HG02798 (cell line): Measurements from ENCODE around the gene HOXD9.

Experiments
- ATAC-seq: cut with Tn5 transposase; IDR thresholded peaks from one replicate; pipeline ENCODE4 v1.9.1; 2021; ENCODE audit warnings: mild to moderate bottlenecking; ENCODE audit not compliant: unreplicated experiment, poor library complexity

The HOXD9 gene

DNA sequence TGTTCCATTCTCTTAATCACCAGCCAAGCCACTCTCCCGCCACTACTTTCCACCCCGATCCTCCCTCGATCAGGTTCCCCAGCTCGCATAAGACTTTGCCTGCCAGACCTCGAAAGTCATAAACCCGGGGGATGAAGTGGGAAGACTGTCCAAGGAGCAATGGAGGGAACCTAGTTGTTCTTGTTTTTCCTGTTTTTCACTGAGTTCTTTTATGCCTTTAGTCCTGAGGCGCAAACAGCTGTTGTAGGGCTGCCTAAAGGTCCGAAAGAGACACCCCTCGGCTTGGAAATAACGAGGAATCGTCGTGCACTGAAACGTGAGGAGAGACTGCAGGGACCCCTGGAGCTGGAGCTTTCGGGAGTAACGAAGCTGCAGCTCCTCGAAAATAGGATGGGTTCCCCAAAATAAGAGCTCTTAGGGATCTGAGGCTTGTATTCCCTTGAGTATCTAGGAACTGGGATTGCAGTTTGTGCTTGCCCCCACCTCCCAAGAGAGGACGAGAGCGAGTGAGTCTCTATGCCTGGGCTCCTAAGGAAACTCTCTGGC, 24.6 kb upstream of the HOXD9 start:
- peak; percentile 3 for ATAC-seq

DNA sequence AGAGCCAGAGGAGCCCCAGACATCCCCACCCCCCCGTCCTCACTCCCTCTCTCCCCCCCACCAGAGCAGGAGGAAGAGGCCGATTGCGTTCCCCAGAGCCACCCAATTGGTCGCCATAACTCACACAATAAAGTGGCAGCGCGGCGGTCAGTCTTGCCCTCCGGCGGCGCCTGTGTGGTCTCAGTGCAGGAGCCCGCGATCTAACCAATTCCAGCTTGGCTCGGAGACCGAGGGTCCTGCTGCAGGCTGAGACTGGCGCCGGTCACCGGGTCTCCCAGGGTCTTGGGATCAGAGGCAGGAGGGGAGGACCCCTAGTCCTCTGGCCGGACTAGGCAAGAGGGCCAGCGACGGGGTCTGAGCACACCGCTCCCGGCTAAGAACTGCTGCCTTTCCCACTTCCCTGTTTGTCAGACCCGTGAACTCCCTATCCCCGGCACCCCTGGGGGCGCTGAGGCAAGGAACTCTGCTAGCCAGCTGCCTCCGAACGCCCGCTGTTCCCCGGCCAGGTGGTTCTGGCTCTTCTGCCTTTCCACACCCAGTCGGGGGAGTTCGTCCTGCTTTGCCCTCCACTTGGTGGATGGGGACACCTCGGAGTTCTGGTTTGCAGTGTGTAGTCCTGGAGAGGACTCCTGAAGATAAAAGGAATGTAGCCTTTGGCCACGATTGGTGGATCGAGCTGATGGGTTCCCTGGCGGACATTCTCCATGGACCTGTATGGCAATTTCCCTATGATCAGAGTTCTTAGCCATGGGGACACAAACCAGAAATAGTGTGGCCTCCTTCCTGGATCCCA, 24.0 kb upstream of the HOXD9 start:
- no peak for ATAC-seq

DNA sequence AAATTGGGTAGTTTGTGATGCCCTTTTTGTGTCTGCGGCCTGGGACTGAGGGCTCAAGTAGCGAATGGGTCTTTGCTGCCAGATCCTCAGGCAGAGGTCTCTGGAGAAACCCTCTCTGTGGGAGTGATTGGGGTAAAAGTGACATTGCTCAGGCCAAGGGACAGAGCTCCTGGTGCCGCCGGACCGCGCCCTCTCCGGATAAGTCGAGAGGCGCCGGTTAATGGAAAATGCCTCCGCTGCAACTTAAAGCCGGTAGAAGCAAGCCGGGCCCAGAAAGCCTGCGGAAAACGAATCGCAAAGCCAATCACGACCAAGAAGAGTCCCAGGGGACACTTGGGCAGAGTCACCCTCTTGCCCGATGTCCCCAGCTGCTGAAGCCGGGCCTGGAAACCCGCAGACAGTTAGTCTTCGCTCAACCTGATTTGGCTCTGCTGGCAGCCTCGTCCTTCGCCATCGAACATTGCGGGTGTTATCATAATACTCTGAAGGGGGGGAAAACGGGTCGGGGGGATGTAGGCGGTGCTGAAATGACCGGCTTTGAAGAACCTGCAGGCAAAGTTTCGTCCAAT, 23.3 kb upstream of the HOXD9 start:
- no peak for ATAC-seq

- no peak for ATAC-seq
Observed at GRCh38 chr2:176099728-176100546, 22.6 kb upstream of the HOXD9 start, which contains the start of gene HOXD12. Gene HOXD12 (plus strand): TSS chr2:176099795. CDS start chr2:176099802, 7 bp downstream.

- no peak for ATAC-seq
Observed at GRCh38 chr2:176100547-176101140, 21.9 kb upstream of the HOXD9 start.

DNA sequence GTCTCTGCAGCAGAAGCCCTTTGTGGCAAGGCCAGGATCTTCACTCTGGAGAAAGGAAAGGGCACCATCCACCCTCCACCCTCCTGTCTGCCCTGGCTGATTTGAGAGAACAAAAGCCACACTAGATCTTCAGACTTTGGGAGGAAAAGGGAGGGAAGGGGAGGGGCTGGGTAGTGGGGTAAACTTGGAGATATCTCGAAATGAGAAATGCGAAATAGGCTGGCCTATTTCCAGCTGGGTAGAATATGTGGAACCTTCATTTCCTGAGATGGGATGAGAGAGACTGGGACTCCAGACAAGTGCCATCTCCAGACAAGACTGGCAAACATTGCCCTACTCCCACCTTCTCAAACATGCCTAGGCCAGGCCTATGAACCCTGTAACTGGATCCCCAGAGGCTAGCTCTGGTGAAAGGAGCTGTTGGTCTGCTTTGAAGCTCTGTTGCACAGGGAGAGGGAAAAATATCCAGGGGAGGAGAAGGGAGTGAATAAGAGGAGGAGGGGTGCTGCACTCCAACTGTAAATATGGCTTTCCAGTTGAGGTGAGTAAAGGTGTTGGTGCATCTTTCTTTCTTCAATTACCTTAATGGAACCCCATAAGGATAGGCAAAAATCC, 21.2 kb upstream of the HOXD9 start:
- no peak for ATAC-seq

DNA sequence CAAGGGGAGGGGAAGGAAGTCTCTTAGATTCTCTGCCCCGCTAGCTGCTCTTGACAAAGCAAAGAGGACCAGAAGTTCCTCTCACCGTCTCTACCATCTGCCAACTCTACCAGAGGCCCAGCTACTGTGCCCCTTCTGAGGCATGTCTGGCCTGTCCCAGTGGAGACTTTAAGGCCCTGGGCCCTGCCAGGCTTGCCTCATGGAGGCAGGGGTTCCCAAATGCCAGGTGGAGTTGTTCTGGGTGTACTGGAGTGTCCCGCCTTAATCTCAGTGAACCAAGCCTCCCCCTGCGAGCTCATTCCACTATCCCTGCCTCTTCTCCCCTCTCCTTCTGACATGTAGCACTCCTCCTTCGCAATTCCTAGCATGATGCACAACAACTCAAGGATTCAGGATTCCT, 20.7 kb upstream of the HOXD9 start:
- no peak for ATAC-seq

GRCh38 chr2:176102309-176102866, 20.1 kb upstream of the HOXD9 start:
- no peak for ATAC-seq

GRCh38 chr2:176103194-176103593, 19.3 kb upstream of the HOXD9 start:
- no peak for ATAC-seq

DNA sequence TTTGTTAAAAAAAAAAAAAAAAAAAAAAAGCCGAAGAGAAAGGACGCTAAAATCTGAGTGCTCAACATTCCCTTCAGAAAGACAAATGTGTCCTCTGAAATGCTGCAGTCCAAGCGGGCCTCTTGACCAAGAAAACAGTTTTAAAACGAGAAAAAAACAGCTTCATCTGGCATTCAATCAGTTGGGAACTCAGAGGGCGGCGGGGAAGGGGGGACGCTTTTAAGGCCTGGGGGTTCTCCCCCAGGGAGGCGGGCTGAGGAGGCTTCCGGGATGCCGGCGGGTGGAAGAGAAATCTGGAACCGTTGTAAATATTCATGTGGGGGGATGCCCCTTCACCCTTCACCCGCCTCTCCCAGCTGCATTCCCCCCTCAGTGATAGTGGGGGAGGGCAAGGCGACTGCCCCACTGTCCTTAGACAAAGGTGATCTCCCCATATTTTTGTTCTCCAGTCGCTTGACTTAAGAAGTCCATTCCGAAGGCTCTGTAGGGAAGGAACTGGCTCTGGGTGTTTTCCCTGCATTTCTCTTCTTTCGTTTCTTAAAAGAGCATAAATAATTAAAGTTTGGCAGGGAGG, 18.7 kb upstream of the HOXD9 start:
- no peak for ATAC-seq

DNA sequence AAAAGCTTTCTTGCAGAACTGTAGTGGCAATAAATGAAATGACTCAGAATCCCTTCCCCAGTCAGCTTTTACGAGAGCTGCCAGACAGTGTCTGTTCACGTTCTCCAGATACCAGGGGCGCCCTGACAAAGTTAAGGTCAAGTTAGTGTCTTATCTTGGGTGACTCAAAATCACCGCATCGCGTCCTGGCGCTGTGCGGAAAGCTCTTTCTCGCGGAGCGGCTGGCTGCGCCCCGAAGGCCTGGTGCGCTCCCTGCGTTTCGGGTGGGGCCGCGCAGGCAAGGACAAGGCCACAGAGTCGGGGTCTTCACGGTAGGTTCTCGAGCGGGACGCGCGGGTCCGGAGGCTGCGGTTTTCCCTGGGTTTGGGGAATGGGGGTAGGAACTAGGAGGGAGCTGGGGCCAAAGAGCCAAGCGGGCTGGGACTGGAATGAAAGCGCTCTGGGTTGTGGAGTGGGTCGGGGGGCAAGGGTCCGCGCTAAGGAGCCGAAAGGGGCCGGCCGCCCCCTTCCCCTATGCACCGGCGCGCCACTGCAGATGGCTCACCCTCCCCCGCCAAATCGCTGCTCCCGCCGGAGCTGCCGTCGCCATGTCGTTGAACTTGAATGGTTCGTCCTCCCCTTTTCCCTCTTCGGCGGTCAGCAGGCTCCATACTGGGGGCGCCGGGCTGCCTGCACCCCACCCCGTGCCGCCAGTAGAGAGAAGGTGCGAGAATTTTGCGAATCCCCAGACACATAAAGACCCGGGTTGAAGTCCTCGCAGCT, 18.0 kb upstream of the HOXD9 start:
- ATAC-seq = no peak

GRCh38 chr2:176105078-176105729, 17.3 kb upstream of the HOXD9 start:
- ATAC-seq = no peak

- ATAC-seq = no peak
Observed at GRCh38 chr2:176105730-176106580, 16.6 kb upstream of the HOXD9 start.

DNA sequence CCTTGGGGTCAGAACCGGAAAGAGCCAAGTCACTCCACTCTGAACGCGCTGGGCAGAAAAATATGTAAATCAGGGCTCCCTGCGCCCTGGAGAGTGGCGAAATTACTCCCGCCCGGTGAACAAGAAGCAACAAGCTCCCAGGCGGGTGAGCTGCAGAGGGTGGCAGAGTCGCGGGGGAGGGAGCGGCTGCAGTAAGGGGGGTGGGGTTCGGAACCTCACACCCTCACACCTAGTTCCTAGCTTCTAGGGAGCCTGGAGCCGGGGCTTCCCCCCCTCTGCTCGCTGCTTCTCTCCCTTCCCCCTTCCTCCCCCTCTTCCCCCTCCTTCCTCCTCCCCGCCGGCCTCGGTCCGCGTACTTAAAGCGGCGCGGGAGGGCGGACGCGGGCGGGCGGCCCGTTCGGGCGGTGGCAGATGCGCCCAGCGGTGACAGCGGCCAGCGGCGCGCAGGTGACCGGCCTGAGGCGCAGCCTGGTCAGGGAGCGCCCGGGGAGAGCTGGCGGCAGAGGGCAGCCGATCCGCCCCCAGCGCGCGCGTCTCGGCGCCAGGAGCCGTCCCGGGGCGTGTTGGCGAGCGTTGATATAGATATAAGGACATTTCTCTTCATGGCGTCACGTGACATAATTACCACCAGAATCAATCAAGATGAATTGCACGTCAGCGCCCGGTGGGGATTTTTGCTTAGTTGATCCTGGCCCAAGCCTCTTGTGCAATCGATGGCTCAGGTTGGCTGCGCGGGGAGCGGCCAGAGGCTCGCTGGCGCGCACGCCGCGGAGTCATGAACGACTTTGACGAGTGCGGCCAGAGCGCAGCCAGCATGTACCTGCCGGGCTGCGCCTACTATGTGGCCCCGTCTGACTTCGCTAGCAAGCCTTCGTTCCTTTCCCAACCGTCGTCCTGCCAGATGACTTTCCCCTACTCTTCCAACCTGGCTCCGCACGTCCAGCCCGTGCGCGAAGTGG, 15.7 kb upstream of the HOXD9 start, which contains the start of gene HOXD11:
Gene HOXD11 (plus strand): TSS at position 700 of the 959 bp plus-strand sequence. CDS start 76 bp downstream, at position 776.
- no peak for ATAC-seq

- ATAC-seq = no peak
Observed at GRCh38 chr2:176107731-176108181, 14.8 kb upstream of the HOXD9 start.
